GM21619 (cell line): ENCODE data around the gene XRCC3.

Source experiments
- ATAC-seq: cut with Tn5 transposase; IDR thresholded peaks from one replicate; pipeline ENCODE4 v1.9.1; 2021; ENCODE audit not compliant: unreplicated experiment

XRCC3 gene

GRCh38 chr14:103727313-103727980, 12.2 kb upstream of the XRCC3 start:
- no peak for ATAC-seq

- no peak for ATAC-seq
Measured at GRCh38 chr14:103726474-103726873, 11.2 kb upstream of the XRCC3 start.

- ATAC-seq = no peak
Measured at GRCh38 chr14:103725739-103726395, 10.6 kb upstream of the XRCC3 start.

GRCh38 chr14:103725001-103725682, 9.9 kb upstream of the XRCC3 start:
- ATAC-seq = no peak

GRCh38 chr14:103724116-103724515, 8.9 kb upstream of the XRCC3 start:
- no peak for ATAC-seq

- no peak for ATAC-seq
Measured at GRCh38 chr14:103723748-103724081, 8.5 kb upstream of the XRCC3 start.

- ATAC-seq = no peak
Measured at GRCh38 chr14:103721334-103722120, 6.3 kb upstream of the XRCC3 start.

- ATAC-seq = no peak
Measured at GRCh38 chr14:103719751-103720150, 4.5 kb upstream of the XRCC3 start.

- no peak for ATAC-seq
Measured at GRCh38 chr14:103718572-103718971, 3.3 kb upstream of the XRCC3 start.

- no peak for ATAC-seq
Measured at GRCh38 chr14:103716899-103717411, 1.7 kb upstream of the XRCC3 start.

- ATAC-seq = no peak
Measured at GRCh38 chr14:103716091-103716801, 995 bp upstream of the XRCC3 start.

GRCh38 chr14:103714063-103714724, 1.1 kb downstream of the XRCC3 start:
- no peak for ATAC-seq

- no peak for ATAC-seq
Measured at GRCh38 chr14:103713304-103714062, 1.8 kb downstream of the XRCC3 start.

GRCh38 chr14:103712633-103713247, 2.5 kb downstream of the XRCC3 start:
- ATAC-seq = no peak

- no peak for ATAC-seq
Measured at GRCh38 chr14:103711516-103712431, 3.5 kb downstream of the XRCC3 start.

- ATAC-seq = no peak
Measured at GRCh38 chr14:103710771-103711377, 4.4 kb downstream of the XRCC3 start.

- ATAC-seq = no peak
Measured at GRCh38 chr14:103709814-103710213, 5.4 kb downstream of the XRCC3 start.
